IPS DF 19.7 (cell line): Measurements from ENCODE around the gene PEF1.

ENCODE experiments used
- DNase-seq: peaks from one replicate; pipeline ENCODE4 v3.0.0-alpha.2; 2013; ENCODE audit warnings: low read depth, low spot score

Gene PEF1

DNA sequence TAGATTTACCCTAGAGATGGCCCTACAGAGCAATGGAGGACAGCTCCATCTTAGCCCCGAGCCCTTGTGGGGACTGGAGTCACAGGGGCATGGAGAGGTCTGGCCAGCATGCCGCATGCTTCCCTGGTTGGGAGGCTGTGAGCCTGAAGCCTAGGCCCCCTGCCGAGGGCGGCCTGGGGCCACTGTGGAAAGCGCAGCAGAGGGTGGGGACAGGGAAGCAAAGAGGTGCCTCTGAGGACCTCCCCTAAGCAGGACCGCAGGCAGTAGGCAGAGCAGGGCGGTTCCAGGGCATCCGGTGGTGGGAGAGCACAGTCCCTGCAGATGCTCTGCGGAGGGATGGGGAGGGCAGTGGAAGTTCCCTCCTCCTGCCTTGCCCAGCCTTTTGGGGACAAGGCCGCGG, 26.5 kb upstream of the PEF1 start:
- DNase-seq = no peak

DNA sequence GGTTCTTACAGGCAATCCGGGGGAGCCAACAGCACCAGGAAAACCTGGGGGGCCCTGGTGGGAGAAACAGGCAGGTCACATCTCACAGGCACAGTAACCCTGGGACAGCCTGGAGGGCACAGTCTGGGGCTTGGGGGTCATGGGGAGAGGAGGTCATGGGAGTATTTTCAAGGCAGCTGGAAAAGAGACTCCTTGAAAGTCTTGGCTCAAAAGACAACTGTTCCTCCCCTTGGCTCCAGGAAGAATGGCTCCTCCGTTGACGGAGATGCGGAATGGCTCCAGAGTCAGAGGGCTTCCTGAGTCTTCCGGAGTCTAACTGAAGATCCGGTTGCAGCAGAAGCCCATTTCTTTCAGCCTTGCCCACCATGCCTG, 25.9 kb upstream of the PEF1 start:
- no peak for DNase-seq

DNA sequence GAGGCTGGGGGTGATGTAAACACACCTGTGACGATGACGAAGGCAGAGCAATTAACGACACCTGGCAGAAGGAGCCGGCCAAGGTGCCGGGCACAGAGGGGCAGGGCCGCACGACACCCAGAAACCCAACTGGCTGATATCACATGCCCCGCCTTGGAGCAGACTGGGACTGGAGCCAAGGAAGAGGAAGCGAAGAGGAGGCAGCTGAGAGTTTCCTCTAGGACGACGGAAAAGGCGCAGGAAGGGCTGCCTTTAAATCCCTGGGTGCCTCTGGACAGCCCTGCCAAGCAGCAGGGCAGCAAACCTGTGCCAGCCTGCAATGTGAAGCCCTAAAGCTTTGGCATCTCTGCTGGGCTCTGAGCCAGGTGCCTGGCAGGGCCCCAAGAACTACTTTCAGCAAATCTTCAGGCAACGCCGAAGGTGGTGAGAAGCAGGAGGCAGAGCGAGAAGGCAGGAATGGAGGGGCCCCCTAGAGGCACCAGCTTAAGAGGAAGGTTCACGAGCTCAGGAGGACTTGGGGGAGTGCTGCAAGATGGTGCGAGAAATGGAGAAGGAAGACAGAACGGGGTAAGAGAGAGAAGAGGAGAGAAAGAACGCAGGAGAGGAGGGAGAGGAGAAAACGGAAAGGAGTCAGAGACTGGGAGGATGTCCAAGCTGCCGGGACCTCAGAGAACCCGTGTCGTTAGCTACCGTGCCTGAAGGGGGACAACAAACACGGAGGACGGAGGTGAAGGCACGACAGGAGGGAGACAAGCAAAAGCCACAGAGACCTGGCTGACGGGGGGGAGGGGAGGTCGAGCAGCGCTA, 25.3 kb upstream of the PEF1 start:
- no peak for DNase-seq

- DNase-seq = no peak
These were observed 24.7 kb upstream of the PEF1 start for GRCh38 chr1:31669433-31669785.

GRCh38 chr1:31668303-31668883, 23.7 kb upstream of the PEF1 start:
- no peak for DNase-seq

DNA sequence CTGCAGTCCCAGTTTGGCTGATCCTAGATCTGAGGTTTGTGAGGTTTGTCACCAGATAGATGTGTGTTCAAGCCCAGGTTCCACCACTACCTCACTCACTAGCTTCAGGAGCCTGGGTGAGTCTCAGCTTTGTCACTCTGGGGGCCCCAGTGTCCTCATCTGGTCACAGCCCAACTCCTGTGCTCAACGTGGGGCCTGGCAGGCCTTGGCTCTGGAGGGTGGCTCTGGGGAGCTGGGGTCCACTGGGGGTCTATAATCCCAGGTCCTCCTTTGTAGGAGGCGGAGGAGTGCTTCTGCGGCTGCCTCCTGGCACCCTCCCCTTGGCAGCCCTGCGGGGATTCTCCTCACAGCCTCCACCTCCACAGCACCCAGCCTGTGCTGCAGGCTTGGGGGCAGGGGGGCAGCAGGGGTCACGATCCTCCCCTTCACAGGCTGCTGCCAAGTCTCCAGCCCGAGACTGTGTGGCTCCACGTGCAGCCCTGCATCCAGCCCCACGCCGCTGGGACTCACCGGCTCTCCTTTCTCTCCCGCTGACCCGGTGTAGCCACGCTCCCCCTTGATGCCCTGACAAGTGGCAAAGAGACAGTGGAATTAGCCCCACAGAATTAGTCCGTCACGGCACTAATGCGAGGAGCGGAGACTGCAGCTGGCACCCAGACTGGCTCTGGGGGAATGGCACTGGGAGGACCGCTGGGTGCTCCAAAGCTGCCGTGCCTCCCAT, 22.5 kb upstream of the PEF1 start:
- no peak for DNase-seq

- DNase-seq = no peak
These were observed 21.7 kb upstream of the PEF1 start for GRCh38 chr1:31666263-31666963.

- DNase-seq = no peak
These were observed 20.7 kb upstream of the PEF1 start for GRCh38 chr1:31665234-31665878.

DNA sequence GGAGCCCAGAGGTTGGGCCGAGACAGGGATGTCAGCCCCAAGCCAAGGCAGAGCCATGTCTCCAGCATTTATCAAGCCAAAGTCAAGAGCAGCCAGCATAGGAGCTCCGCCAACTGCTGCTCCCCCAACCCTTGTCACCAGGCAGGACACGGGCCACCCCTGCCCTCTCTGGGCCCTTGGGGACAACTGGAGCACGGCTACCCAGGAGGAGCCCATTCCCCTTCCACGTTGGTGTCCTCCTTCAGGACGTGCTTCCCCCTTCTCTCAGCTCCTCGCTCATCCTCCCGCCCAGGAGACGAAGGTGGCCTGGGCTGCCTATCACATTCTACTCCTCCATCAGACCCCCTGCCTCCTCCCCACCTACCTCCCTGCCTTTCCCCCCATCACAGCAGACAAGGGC, 19.9 kb upstream of the PEF1 start:
- no peak for DNase-seq

- no peak for DNase-seq
These were observed 19.2 kb upstream of the PEF1 start for GRCh38 chr1:31663622-31664452.

- DNase-seq = no peak
These were observed 17.8 kb upstream of the PEF1 start for GRCh38 chr1:31662463-31662862.

- DNase-seq = no peak
These were observed 17.2 kb upstream of the PEF1 start for GRCh38 chr1:31661856-31662255.

GRCh38 chr1:31660871-31661455, 16.3 kb upstream of the PEF1 start:
- no peak for DNase-seq

- DNase-seq = no peak
These were observed 15.2 kb upstream of the PEF1 start for GRCh38 chr1:31659889-31660288.

- no peak for DNase-seq
These were observed 14.0 kb upstream of the PEF1 start for GRCh38 chr1:31658721-31659120.

GRCh38 chr1:31657972-31658510, 13.4 kb upstream of the PEF1 start:
- no peak for DNase-seq

GRCh38 chr1:31657020-31657804, 12.5 kb upstream of the PEF1 start:
- no peak for DNase-seq

GRCh38 chr1:31655756-31656155, 11.1 kb upstream of the PEF1 start:
- no peak for DNase-seq

GRCh38 chr1:31655104-31655503, 10.4 kb upstream of the PEF1 start:
- DNase-seq = no peak

DNA sequence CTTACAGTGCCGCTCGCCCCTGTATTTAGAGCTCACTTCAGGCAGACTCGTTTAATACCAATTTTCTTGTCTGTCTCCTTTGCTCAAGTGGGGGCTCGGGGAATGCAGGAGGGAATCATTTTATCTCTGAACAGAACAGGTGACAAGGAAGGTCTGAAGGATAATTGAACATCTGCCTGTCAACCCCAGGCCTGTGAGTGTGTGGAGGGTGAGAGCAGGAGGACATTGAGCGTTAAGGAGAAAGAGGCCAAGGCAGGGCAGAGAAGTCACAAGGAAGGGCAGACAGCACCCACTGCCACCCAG, 9.7 kb upstream of the PEF1 start:
- no peak for DNase-seq
